Suprapubic skin (tissue), 4 donors: ENCODE data around the gene GALNT17. TPM values are rescaled to one million over a fixed set of nuclear protein-coding genes. Genes with fewer than 3 reads are reported as not detected.

Experiments
- DNase-seq, 2 donors: peaks; one replicate each; pipeline ENCODE4 v3.0.0-alpha.2; 2019; ENCODE audit warnings: low spot score in 2 of 2
- H3K27ac ChIP-seq: fragments of 200-600 bp; sonication (generic); one replicate; pipeline ENCODE4 v1.5.1; 2019
- H3K27me3 ChIP-seq: fragments of 200-600 bp; sonication (generic); one replicate; pipeline ENCODE4 v1.5.1; 2019
- H3K36me3 ChIP-seq: fragments of 200-600 bp; sonication (generic); one replicate; pipeline ENCODE4 v1.5.1; 2019
- H3K4me1 ChIP-seq: fragments of 200-600 bp; sonication (generic); one replicate; pipeline ENCODE4 v1.5.1; 2019
- H3K4me3 ChIP-seq: fragments of 200-600 bp; sonication (generic); one replicate; pipeline ENCODE4 v1.5.1; 2019; ENCODE audit warnings: mild to moderate bottlenecking
- H3K9me3 ChIP-seq: fragments of 200-600 bp; sonication (generic); one replicate; pipeline ENCODE4 v1.5.1; 2019
- CTCF ChIP-seq, 2 donors: fragments of 200-600 bp in 1 of 2; fragments of 450-650 bp in 1 of 2; sonication (generic) in 1 of 2; IDR thresholded peaks; one replicate each; pipeline ENCODE4 v1.5.1; 2016 to 2019; ENCODE audit warnings: antibody characterized with exemption in 2 of 2, mild to moderate bottlenecking in 1 of 2, moderate library complexity in 1 of 2
- EP300 ChIP-seq: sonication (generic); formaldehyde crosslinking; IDR thresholded peaks from one replicate; pipeline ENCODE4 v1.6.1; 2017; ENCODE audit warnings: antibody characterized with exemption
- POLR2A ChIP-seq, 2 donors: fragments of 450-650 bp; IDR thresholded peaks; one replicate each; pipeline ENCODE4 v1.6.1; 2017; ENCODE audit warnings: antibody characterized with exemption in 2 of 2, mild to moderate bottlenecking in 2 of 2, moderate library complexity in 2 of 2
- POLR2AphosphoS5 ChIP-seq, 3 donors: sonication (generic); formaldehyde crosslinking; IDR thresholded peaks; one replicate each; pipeline ENCODE4 v1.6.1; 2017; ENCODE audit warnings: antibody characterized with exemption in 3 of 3
- WGBS: methylation state at CpG from one replicate; pipeline ENCODE4 v1.1.5; 2018; 5-methylcytosine and 5-hydroxymethylcytosine counted together
- total RNA-seq, 4 donors: library from RNA; depleted of rRNA; stranded (reverse); fragments of >200 nt; gene quantifications; one replicate each; pipeline ENCODE4 v1.1.0, GENCODE V29; 2016

The GALNT17 gene
- total RNA-seq, 4 donors from 2014 or later, result 2.0 to 4.7 (median 2.7) TPM

GRCh38 chr7:71652510-71652909 is 520.6 kb downstream of the GALNT17 start:
- no peak for TF ChIP-seq POLR2A (IDR thresholded peaks at IDR 0.05)
- no peak for TF ChIP-seq EP300
- no peak for TF ChIP-seq POLR2AphosphoS5 (IDR thresholded peaks at IDR 0.05)
- TF ChIP-seq CTCF (IDR thresholded peaks at IDR 0.05), result no peak
- Histone ChIP-seq H3K36me3 (no peaks in the 10 kb centered on the region), H3K27ac (no peak overlapping the region), H3K4me3 (no peak overlapping the region), H3K9me3 (peaks cover 4% of the 10 kb centered on the region), H3K27me3 (no peaks in the 10 kb centered on the region), H3K4me1 (no peaks in the 10 kb centered on the region)
- 78% methylated on average over 8 of the region's 8 CpGs for WGBS
- DNase-seq, result no peak

DNA sequence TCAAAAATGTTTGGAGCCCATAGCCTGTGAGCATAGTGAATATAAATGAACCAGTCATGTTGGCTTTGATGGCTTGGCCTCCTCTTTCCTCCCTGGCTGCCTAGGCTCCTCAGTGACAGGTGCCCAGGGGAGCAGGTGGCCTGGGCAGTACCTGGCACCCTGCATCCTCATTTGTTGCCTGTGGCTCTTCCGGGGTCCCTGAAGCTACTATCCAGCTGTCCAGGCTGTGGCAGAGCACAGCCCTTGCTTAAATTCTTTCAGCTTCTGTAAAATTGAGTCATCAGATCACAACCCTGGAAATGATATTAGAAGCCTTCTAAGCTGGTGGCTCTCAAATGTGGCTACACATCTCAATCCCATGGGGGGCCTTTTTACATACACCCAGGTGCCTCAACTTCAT is 525.4 kb downstream of the GALNT17 start:
- TF ChIP-seq POLR2A (IDR thresholded peaks at IDR 0.05), result no peak
- TF ChIP-seq EP300, result no peak
- no peak for TF ChIP-seq POLR2AphosphoS5 (IDR thresholded peaks at IDR 0.05)
- TF ChIP-seq CTCF (IDR thresholded peaks at IDR 0.05), result no peak
- Histone ChIP-seq H3K9me3 (no peaks in the 10 kb centered on the region), H3K27me3 (no peaks in the 10 kb centered on the region), H3K27ac (no peak overlapping the region), H3K4me3 (no peak overlapping the region), H3K4me1 (no peaks in the 10 kb centered on the region), H3K36me3 (no peaks in the 10 kb centered on the region)
- WGBS, result 100% methylated on average over 1 of the region's 1 CpG
- no peak for DNase-seq

DNA sequence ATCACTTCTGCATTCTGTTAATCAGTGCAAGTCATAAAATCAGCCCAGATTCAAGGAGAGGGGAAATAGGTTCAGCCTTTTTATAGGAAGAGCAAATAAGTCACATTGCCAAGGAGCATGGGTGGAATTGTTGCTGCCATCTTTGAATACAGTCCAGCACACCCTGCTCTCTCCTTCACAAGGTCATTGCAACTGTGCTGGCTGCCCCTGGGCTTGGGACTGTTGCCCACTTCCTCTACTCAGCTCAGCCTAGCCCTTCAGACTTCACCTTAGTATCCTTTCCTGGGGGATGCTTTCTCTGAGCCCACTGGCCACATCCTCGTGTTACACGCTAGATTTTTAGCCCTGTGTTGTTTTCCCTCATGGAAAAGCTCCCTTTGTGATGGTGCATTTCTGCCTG is 527.7 kb downstream of the GALNT17 start:
- H3K27me3 ChIP-seq, result no peaks in the 10 kb centered on the region
- no peaks in the 10 kb centered on the region for H3K36me3 ChIP-seq
- peaks cover 9% of the 10 kb centered on the region for H3K9me3 ChIP-seq
- no peak overlapping the region for H3K27ac ChIP-seq
- no peak overlapping the region for H3K4me3 ChIP-seq
- WGBS, result 90% methylated on average over 2 of the region's 2 CpGs
- H3K4me1 ChIP-seq, result no peaks in the 10 kb centered on the region
- no peak for TF ChIP-seq CTCF (IDR thresholded peaks at IDR 0.05)
- no peak for TF ChIP-seq POLR2AphosphoS5 (IDR thresholded peaks at IDR 0.05)
- no peak for TF ChIP-seq EP300
- TF ChIP-seq POLR2A (IDR thresholded peaks at IDR 0.05), result no peak
- no peak for DNase-seq

- Histone ChIP-seq H3K27me3 (no peaks in the 10 kb centered on the region), H3K9me3 (peaks cover 9% of the 10 kb centered on the region), H3K36me3 (no peaks in the 10 kb centered on the region), H3K4me1 (no peaks in the 10 kb centered on the region), H3K27ac (no peak overlapping the region), H3K4me3 (no peak overlapping the region)
- 100% methylated on average over 1 of the region's 1 CpG for WGBS
- DNase-seq, result no peak
- TF ChIP-seq CTCF (IDR thresholded peaks at IDR 0.05) (no peak), POLR2A (IDR thresholded peaks at IDR 0.05) (no peak)
Observed at GRCh38 chr7:71661671-71662224, 529.8 kb downstream of the GALNT17 start.

DNA sequence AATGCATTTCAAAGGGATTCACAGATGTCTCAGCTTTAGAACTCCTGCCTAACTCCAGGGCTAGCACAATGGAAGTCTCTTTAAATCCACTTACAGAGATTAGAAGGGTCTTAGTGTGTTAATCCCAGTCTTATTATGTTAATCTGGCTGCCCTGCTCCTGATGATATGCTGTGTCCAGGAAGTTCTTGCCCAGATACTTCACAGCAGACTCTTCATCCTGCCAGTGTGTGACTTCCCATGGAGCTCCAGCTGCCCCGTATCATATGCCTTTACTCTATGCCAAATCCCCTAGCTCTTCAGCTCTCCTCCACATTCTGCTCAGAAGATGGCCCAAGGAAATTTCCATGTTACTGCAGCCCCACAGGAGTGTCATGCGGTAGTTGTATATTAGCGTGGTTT is 533.8 kb downstream of the GALNT17 start:
- Histone ChIP-seq H3K27me3 (no peaks in the 10 kb centered on the region), H3K4me3 (no peak overlapping the region), H3K9me3 (peaks cover 9% of the 10 kb centered on the region), H3K27ac (no peak overlapping the region), H3K4me1 (no peaks in the 10 kb centered on the region), H3K36me3 (no peaks in the 10 kb centered on the region)
- DNase-seq, result no peak
- TF ChIP-seq POLR2A (IDR thresholded peaks at IDR 0.05) (no peak), EP300 (no peak), POLR2AphosphoS5 (IDR thresholded peaks at IDR 0.05) (no peak), CTCF (IDR thresholded peaks at IDR 0.05) (no peak)
- 94% methylated on average over 3 of the region's 3 CpGs for WGBS
